ENCODE data around the gene SMDT1.

The SMDT1 gene

GRCh38 chr22:42079319-42080251 lies at the start of gene SMDT1:
SMDT1 (plus strand) TSS chr22:42079700; CDS start chr22:42079769, 69 bp downstream.
- peak; percentile 99 for DNase-seq (ENCODE audit: low read depth)

GRCh38 chr22:42033263-42034181 lies 46.0 kb upstream of the SMDT1 start:
- DNase-seq (ENCODE audit: low read depth): no peak

- no peak for DNase-seq (ENCODE audit: low read depth)
Observed at GRCh38 chr22:42035256-42035655, 44.2 kb upstream of the SMDT1 start.

- DNase-seq (ENCODE audit: low read depth): no peak
Observed at GRCh38 chr22:42039271-42039670, 40.2 kb upstream of the SMDT1 start.

GRCh38 chr22:42041784-42042183 lies 37.7 kb upstream of the SMDT1 start:
- no peak for DNase-seq (ENCODE audit: low read depth)

- no peak for DNase-seq (ENCODE audit: low read depth)
Observed at GRCh38 chr22:42050641-42051180, 28.8 kb upstream of the SMDT1 start.

GRCh38 chr22:42052765-42053164 lies 26.7 kb upstream of the SMDT1 start:
- no peak for DNase-seq (ENCODE audit: low read depth)

GRCh38 chr22:42056757-42057511 lies 22.6 kb upstream of the SMDT1 start:
- no peak for DNase-seq (ENCODE audit: low read depth)

GRCh38 chr22:42060489-42060888 lies 19.0 kb upstream of the SMDT1 start:
- no peak for DNase-seq (ENCODE audit: low read depth)

GRCh38 chr22:42061041-42061440 lies 18.5 kb upstream of the SMDT1 start:
- no peak for DNase-seq (ENCODE audit: low read depth)

GRCh38 chr22:42062506-42063170 lies 16.9 kb upstream of the SMDT1 start:
- DNase-seq (ENCODE audit: low read depth): no peak

GRCh38 chr22:42064629-42065028 lies 14.9 kb upstream of the SMDT1 start:
- no peak for DNase-seq (ENCODE audit: low read depth)

- DNase-seq (ENCODE audit: low read depth): no peak
Observed at GRCh38 chr22:42065438-42066125, 13.9 kb upstream of the SMDT1 start.

GRCh38 chr22:42066126-42066761 lies 13.3 kb upstream of the SMDT1 start:
- DNase-seq (ENCODE audit: low read depth): no peak

- no peak for DNase-seq (ENCODE audit: low read depth)
Observed at GRCh38 chr22:42066937-42067336, 12.6 kb upstream of the SMDT1 start.

GRCh38 chr22:42067671-42068251 lies 11.7 kb upstream of the SMDT1 start:
- no peak for DNase-seq (ENCODE audit: low read depth)

GRCh38 chr22:42068291-42068690 lies 11.2 kb upstream of the SMDT1 start:
- DNase-seq (ENCODE audit: low read depth): no peak

GRCh38 chr22:42069801-42070516 lies 9.5 kb upstream of the SMDT1 start:
- no peak for DNase-seq (ENCODE audit: low read depth)

Measured in fibroblast of gingiva (primary cell).